ENCODE results near the gene PATJ. TPM values are rescaled to one million over a fixed set of nuclear protein-coding genes. Genes with fewer than 3 reads are reported as not detected.
"Not testable (repeated sequence)": the region's sequence is repeated elsewhere in the genome, so short reads cannot be mapped to it uniquely, and the experiment has no call there.

Gene PATJ
- total RNA-seq, 1 donor from 2014 or later = 56.2 TPM

GRCh38 chr1:61711969-61712368 lies 30.3 kb upstream of the PATJ start:
- ATAC-seq (no peak), DNase-seq (no peak)
- Histone ChIP-seq H3K36me3 (peaks cover 32% of the 10 kb centered on the region), H3K4me1 (no peaks in the 10 kb centered on the region), H3K9me3 (no peaks in the 10 kb centered on the region), H3K27me3 (no peaks in the 10 kb centered on the region), H3K4me3 (no peak overlapping the region), H3K27ac (no peak overlapping the region)
- TF ChIP-seq, protein P1, sequence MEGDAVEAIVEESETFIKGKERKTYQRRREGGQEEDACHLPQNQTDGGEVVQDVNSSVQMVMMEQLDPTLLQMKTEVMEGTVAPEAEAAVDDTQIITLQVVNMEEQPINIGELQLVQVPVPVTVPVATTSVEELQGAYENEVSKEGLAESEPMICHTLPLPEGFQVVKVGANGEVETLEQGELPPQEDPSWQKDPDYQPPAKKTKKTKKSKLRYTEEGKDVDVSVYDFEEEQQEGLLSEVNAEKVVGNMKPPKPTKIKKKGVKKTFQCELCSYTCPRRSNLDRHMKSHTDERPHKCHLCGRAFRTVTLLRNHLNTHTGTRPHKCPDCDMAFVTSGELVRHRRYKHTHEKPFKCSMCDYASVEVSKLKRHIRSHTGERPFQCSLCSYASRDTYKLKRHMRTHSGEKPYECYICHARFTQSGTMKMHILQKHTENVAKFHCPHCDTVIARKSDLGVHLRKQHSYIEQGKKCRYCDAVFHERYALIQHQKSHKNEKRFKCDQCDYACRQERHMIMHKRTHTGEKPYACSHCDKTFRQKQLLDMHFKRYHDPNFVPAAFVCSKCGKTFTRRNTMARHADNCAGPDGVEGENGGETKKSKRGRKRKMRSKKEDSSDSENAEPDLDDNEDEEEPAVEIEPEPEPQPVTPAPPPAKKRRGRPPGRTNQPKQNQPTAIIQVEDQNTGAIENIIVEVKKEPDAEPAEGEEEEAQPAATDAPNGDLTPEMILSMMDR (IDR thresholded peaks at IDR 0.05) = no peak
- intact Hi-C loops (cut with DNase I) = no loop called here

DNA sequence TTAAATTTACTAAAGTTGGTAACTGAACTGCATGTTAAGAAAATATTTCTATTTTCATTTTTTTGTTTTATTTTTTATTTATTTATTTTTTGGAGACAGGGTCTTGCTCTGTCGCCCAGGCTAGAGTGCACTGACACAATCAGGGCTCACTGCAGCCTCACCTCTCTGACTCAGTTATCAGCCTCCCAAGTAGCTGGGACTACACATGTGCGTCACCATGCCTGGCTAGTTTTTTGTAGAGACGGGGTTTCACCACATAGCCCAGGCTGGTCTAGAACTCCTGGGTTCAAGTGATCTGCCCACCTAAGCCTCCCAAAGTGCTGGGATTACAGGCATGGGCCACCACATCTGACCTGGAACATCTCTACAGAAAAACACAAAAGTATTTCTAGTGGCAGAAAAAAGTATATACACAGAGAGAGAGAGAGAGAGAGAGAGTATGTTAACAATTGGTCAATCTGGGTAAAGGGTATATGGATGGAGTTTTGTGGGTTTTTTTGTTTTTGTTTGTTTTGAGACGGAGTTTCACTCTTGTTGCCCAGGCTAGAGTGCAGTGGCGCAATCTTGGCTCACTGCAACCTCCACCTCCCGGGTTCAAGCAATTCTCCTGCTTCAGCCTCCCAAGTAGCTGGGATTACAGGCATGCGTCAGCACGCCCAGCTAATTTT lies 23.1 kb upstream of the PATJ start:
- H3K4me3 ChIP-seq; H3K9me3 ChIP-seq; intact Hi-C loops (cut with DNase I); ATAC-seq; H3K4me1 ChIP-seq; H3K27me3 ChIP-seq; DNase-seq; H3K27ac ChIP-seq: not testable (repeated sequence)
- H3K36me3 ChIP-seq = peaks cover 22% of the 10 kb centered on the region

DNA sequence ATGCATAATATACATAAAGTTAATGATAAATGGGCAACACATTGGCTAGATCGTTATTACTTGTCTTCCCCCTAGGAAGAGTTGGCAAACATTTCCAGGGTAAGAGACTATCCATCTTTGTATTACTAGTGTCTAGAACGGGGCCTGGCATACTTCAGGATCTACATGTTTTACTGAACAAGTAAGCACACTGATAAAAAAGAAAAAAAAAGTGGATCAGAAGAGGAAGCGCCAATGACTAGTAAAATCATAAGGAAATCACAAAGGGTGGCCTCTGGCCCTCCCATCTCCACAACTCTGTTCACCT lies 17.8 kb upstream of the PATJ start:
- Histone ChIP-seq H3K4me1 (peaks cover 8% of the 10 kb centered on the region), H3K36me3 (peaks cover 17% of the 10 kb centered on the region), H3K27ac (peak overlapping the region; percentile 92), H3K4me3 (peak overlapping the region; percentile 88), H3K9me3 (no peaks in the 10 kb centered on the region), H3K27me3 (no peaks in the 10 kb centered on the region)
- intact Hi-C loops (cut with DNase I) = no loop called here
- TF ChIP-seq, protein P1 (IDR thresholded peaks at IDR 0.05) = no peak
- ATAC-seq (no peak), DNase-seq (no peak)

- Histone ChIP-seq H3K4me1 (peaks cover 8% of the 10 kb centered on the region), H3K27me3 (no peaks in the 10 kb centered on the region), H3K4me3 (peak within 1 kb of the TSS; percentile 88), H3K9me3 (no peaks in the 10 kb centered on the region), H3K27ac (peak within 1 kb of the TSS; percentile 92), H3K36me3 (peaks cover 11% of the 10 kb centered on the region)
- ATAC-seq = peak; percentile 99
- intact Hi-C loops (cut with DNase I) = no loop called here
- TF ChIP-seq, protein P1 (IDR thresholded peaks at IDR 0.05) = no peak
- DNase-seq = peak; percentile 95
Observed at GRCh38 chr1:61724813-61725694, 17.2 kb upstream of the PATJ start, which contains the start of gene TM2D1. TSS of gene TM2D1 (minus strand) at chr1:61725141. CDS start at chr1:61725120, 21 bp downstream.

DNA sequence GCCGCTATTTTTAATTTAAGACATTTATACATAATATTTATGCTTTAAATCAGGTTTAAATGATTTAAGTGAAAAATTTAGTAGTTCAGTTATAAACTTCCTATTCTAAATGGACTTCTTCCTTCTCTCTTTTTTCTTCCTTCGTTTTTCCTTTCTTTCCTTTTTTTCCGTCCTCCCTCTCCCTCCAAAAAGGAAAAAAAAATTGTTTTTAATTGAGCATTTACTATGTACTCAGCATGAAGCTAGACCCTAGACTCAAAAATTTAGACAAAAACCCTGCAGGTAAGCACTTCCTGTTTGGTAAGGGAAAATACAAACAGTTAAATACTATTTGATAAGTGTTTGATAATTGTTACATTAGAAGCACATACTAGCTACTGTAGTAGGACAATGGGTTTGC lies 14.7 kb upstream of the PATJ start:
- Histone ChIP-seq H3K27ac (no peak overlapping the region), H3K4me1 (peaks cover 8% of the 10 kb centered on the region), H3K36me3 (no peaks in the 10 kb centered on the region), H3K9me3 (no peaks in the 10 kb centered on the region), H3K4me3 (no peak overlapping the region), H3K27me3 (no peaks in the 10 kb centered on the region)
- intact Hi-C loops (cut with DNase I) = no loop called here
- ATAC-seq = no peak
- TF ChIP-seq, protein P1 (IDR thresholded peaks at IDR 0.05) = no peak
- DNase-seq = no peak

DNA sequence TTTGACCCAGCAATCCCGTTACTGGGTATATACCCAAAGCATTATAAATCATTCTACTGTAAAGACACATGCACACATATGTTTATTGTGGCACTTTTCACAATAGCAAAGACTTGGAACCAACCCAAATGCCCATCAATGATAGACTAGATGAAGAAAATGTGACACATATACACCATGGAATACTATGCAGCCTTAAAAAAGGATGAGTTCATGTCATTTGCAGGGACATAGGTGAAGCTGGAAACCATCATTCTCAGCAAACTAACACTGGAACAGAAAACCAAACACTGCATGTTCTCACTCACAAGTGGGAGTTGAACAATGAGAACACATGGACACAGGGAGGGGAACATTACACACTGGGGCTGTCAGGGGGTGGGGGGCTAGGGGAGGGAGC lies 11.6 kb upstream of the PATJ start:
- H3K27ac ChIP-seq; ATAC-seq; H3K27me3 ChIP-seq; intact Hi-C loops (cut with DNase I); H3K9me3 ChIP-seq; DNase-seq; H3K4me1 ChIP-seq; H3K4me3 ChIP-seq; H3K36me3 ChIP-seq: not testable (repeated sequence)

Measured in upper lobe of right lung (tissue), 1 donor.